Measurements from ENCODE around the gene YIF1A. TPM values are rescaled to one million over a fixed set of nuclear protein-coding genes. Genes with fewer than 3 reads are reported as not detected.

YIF1A gene
- total and polyA plus RNA-seq, 2 of the 4 experiments (the other 2 are of a cell fraction) = 128 to 207 TPM

- H3K9me3 ChIP-seq (ENCODE audit: control insufficient read depth, insufficient read depth, low read length) = no peaks in the 10 kb centered on the region
- no peak overlapping the region for H2BK20ac ChIP-seq (ENCODE audit: low read depth, low read length)
- no peak overlapping the region for H2BK15ac ChIP-seq (ENCODE audit: low read depth, low read length)
- dilution Hi-C loops (cut with HindIII; ENCODE audit: low sequenced_read_pairs, unreplicated experiment) (no loop called here), intact Hi-C loops (cut with micrococcal nuclease) (no loop called here), in situ Hi-C loops (cut with MboI; ENCODE audit: low sequenced_read_pairs) (no loop called here)
- H3K36me3 ChIP-seq (ENCODE audit: control insufficient read depth, insufficient read depth, low read length) = no peaks in the 10 kb centered on the region
- no peak overlapping the region for H2AFZ ChIP-seq (replicated peaks; ENCODE audit: low read length, poor library complexity)
- no peak overlapping the region for H2AK5ac ChIP-seq (ENCODE audit: low read depth, low read length)
- H4K8ac ChIP-seq (ENCODE audit: low read depth in 2 of 2, low read length in 2 of 2) = no peak overlapping the region
- H4K5ac ChIP-seq (ENCODE audit: low read depth, low read length) = no peak overlapping the region
- POLR2A ChIA-PET (ENCODE audit: unreplicated experiment) = no interaction called here
- ATAC-seq (ENCODE audit: low read depth) (no peak), DNase-seq (no peak)
- H3K4me2 ChIP-seq (ENCODE audit: low read depth, low read length) = no peak overlapping the region
- H4K91ac ChIP-seq (ENCODE audit: insufficient read depth, low read depth, low read length) = no peak overlapping the region
- no peak overlapping the region for H3K4me3 ChIP-seq (ENCODE audit: insufficient read depth, low read depth, low read length)
- H3K14ac ChIP-seq (replicated peaks; ENCODE audit: low read depth, low read length) = no peak overlapping the region
- H2BK120ac ChIP-seq (ENCODE audit: low read depth, low read length) = no peak overlapping the region
- H2BK5ac ChIP-seq (ENCODE audit: low read depth, low read length, poor library complexity, severe bottlenecking) = no peak overlapping the region
- H3K27ac ChIP-seq (ENCODE audit: insufficient read depth, low read length) = no peak overlapping the region
- WGBS, 2 experiments (ENCODE audit: extremely low coverage in 2 of 2, insufficient read length in 1 of 2) = 10% methylated on average over 2 of the region's 8 CpGs; no CpG with 5 or more reads in 1 of the 2 experiments
- H3K4me1 ChIP-seq (ENCODE audit: control insufficient read depth, insufficient read depth, low read length) = no peaks in the 10 kb centered on the region
- TF ChIP-seq RFX5 (IDR thresholded peaks at IDR 0.05; ENCODE audit: low read depth, low read length) = no peak
- no peak for TF ChIP-seq BHLHE40 (IDR thresholded peaks at IDR 0.05; ENCODE audit: low read depth, low read length)
- TF ChIP-seq MAFK (IDR thresholded peaks at IDR 0.05; ENCODE audit: low read depth, low read length) = no peak
- TF ChIP-seq RCOR1 (IDR thresholded peaks at IDR 0.05; ENCODE audit: insufficient replicate concordance, low read length) = no peak
- no peak for TF ChIP-seq CHD1 (IDR thresholded peaks at IDR 0.05; ENCODE audit: low read depth, low read length)
- no peak overlapping the region for H3K56ac ChIP-seq (ENCODE audit: extremely low read depth, insufficient read depth, low read length)
- H3K9ac ChIP-seq (ENCODE audit: low read depth, low read length) = no peak overlapping the region
- no peaks in the 10 kb centered on the region for H4K20me1 ChIP-seq (ENCODE audit: insufficient read depth, low read length)
- no peak overlapping the region for H3K4ac ChIP-seq (ENCODE audit: low read depth, low read length)
- H3K23ac ChIP-seq (ENCODE audit: low read depth, low read length) = no peak overlapping the region; the same call in 1 of the 2 replicates
- H3K9me1 ChIP-seq (ENCODE audit: insufficient read depth, low read length) = no peaks in the 10 kb centered on the region; the same call in 1 of the 2 replicates
- CTCF ChIA-PET = interaction anchor here (0.7 to 1.4 kb wide), 2 partner anchors 14 to 15 kb away, joined by 3 to 4 read pairs; no protein-coding TSS in a partner anchor
- no TSS peak for BruUV-seq (replicated peaks)
- peaks cover 36% of the 10 kb centered on the region for H3K27me3 ChIP-seq (ENCODE audit: control insufficient read depth, insufficient read depth, low read length)
- H2AK9ac ChIP-seq (replicated peaks; ENCODE audit: low read depth, low read length, poor library complexity) = no peak overlapping the region
- no peak overlapping the region for H3K18ac ChIP-seq (ENCODE audit: low read depth, low read length)
- H3K79me1 ChIP-seq (ENCODE audit: low read depth in 1 of 2, low read length in 2 of 2) = no peaks in the 10 kb centered on the region
Observed at GRCh38 chr11:66297610-66298009, 8.7 kb upstream of the YIF1A start.
